HCT116 (cell line): ENCODE data around the gene CTNND1.

Experiments
- CTCF ChIP-seq, 3 experiments: fragments of 200-600 bp in 1 of 3; sonication (generic) in 1 of 3; IDR thresholded peaks in 2 of 3; conservative IDR thresholded peaks in 1 of 3; 2 replicates each; pipeline ENCODE4 v1.5.1; 2012 to 2017; ENCODE audit warnings: low read depth in 2 of 3, low read length in 2 of 3, antibody characterized with exemption in 1 of 3, borderline replicate concordance in 1 of 3, control low read depth in 1 of 3, mild to moderate bottlenecking in 1 of 3, mixed read lengths in 1 of 3, mixed run types in 1 of 3, moderate library complexity in 1 of 3; ENCODE audit not compliant: insufficient read depth in 1 of 3
- ELF1 ChIP-seq: IDR thresholded peaks from 2 replicates; pipeline ENCODE4 v1.6.1; 2012; ENCODE audit warnings: low read depth, borderline replicate concordance
- POLR2A ChIP-seq: IDR thresholded peaks from 2 replicates; pipeline ENCODE4 v1.7.0; 2011; ENCODE audit warnings: borderline replicate concordance; ENCODE audit not compliant: insufficient read depth, insufficient read length; ENCODE audit errors: extremely low read depth
- RAD21 ChIP-seq: IDR thresholded peaks from 2 replicates; pipeline ENCODE4 v1.6.1; 2012; ENCODE audit warnings: low read depth, mild to moderate bottlenecking
- TCF7L2 ChIP-seq: IDR thresholded peaks from 2 replicates; pipeline ENCODE4 v1.7.0; 2011; ENCODE audit warnings: borderline replicate concordance, inconsistent platforms; ENCODE audit not compliant: insufficient read depth, insufficient read length; ENCODE audit errors: extremely low read depth

DNA sequence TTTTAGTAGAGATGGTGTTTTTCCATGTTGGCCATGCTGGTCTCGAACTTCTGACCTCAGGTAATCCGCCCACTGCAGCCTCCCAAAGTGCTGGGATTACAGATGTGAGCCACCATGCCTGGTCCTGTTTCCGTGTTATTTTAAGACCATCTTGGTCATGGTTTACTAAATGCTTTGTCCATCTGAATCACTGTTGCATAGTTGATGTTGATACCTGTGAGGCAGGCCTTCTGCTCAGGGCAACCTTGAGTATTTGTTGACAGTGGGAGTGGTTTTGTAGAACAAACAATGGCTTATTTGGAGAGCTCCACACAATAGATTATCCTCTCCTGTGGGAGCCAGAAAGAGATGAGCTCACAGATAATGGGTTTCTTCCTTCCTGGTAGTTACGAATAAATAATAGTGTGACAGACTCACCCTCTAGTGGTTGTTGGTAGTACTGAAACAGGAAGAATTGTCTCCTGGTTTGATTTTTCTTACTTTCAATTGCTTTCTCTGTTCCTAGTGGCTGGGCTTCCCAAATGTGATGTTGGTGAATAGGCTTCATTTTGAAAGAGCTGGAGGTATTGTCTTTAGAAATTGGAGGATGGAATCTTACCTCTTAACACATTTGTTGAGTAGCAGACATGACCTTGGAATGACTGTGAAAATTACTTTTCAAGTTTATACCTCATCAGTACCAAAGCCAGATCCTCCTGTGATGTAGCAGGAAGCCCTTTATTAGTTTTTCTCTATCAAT lies 39.0 kb downstream of the CTNND1 start:
- TF ChIP-seq TCF7L2 (no peak), CTCF (IDR thresholded peaks at IDR 0.05 in 2 of 3, conservative IDR thresholded peaks at IDR 0.05 in 1 of 3; ENCODE audit: borderline replicate concordance in 1 of 3, insufficient read depth in 1 of 3, low read depth in 2 of 3, low read length in 2 of 3) (peak; percentile 74 to 86 (median 85); a peak in 5 of 6 replicates), ELF1 (no peak; the same call in 1 of the 2 replicates), RAD21 (peak; percentile 93), POLR2A (no peak)
